Measurements from ENCODE around the gene LGALS14. TPM values are rescaled to one million over a fixed set of nuclear protein-coding genes. Genes with fewer than 3 reads are reported as not detected.

Gene LGALS14
- polyA plus RNA-seq, 3 donors = not detected

DNA sequence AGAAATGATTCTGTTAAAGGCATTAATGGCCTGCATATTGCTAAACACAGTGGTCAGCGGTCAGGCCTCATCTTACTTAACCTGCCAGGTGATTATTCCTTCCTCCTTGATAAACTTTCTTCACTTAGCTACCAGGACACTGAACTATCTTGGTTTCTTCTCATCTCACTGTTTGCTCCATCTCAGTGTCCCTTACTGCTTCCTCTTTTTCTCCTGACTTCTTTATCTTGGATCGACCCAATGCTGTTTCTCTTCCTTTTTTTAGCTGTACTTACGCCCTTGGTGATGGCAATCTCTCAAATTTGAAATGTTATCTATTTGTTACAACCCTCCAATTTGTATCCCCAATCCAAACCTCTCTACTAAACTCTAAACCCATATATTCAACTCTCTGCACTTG lies 41.4 kb downstream of the LGALS14 start:
- Mint-ChIP-seq H3K27me3 (ENCODE audit: low read depth in 3 of 3) (peaks cover 4 to 19% (median 8%) of the 10 kb centered on the region in 3 donors), H3K4me3 (no peak overlapping the region), H3K9me3 (no peaks in the 10 kb centered on the region), H3K4me1 (peaks cover 6% of the 10 kb centered on the region), H3K27ac (no peak overlapping the region), H3K36me3 (no peaks in the 10 kb centered on the region)
- no peaks in the 10 kb centered on the region for H3K79me2 ChIP-seq (ENCODE audit: insufficient read depth, low read length)
- WGBS (ENCODE audit: insufficient coverage) = 11% methylated on average over 3 of the region's 3 CpGs
- no peak overlapping the region for H2AFZ ChIP-seq (ENCODE audit: insufficient read depth, low read depth, low read length, poor library complexity, severe bottlenecking)
- H3K4me1 ChIP-seq (ENCODE audit: control insufficient read depth in 1 of 2, insufficient read depth in 2 of 2, low read length in 2 of 2) = no peaks in the 10 kb centered on the region
- peak; percentile 6 to 28 (median 13) for DNase-seq
- H3K4me2 ChIP-seq (replicated peaks; ENCODE audit: extremely low read depth, low read length, poor library complexity, severe bottlenecking) = no peak overlapping the region
- H3K27me3 ChIP-seq (ENCODE audit: control insufficient read depth in 2 of 2, insufficient read depth in 2 of 2, low read length in 2 of 2) = no peaks in the 10 kb centered on the region
- no peaks in the 10 kb centered on the region for H3K9me3 ChIP-seq (replicated peaks in 1 of 2; ENCODE audit: control insufficient read depth in 1 of 2, insufficient read depth in 1 of 2, low read length in 2 of 2)
- H3K9ac ChIP-seq (ENCODE audit: insufficient read depth, low read length, poor library complexity, severe bottlenecking) = no peak overlapping the region
- no peak overlapping the region for H3K27ac ChIP-seq (ENCODE audit: low read depth in 1 of 2, low read length in 2 of 2)
- TF ChIP-seq, protein P1, sequence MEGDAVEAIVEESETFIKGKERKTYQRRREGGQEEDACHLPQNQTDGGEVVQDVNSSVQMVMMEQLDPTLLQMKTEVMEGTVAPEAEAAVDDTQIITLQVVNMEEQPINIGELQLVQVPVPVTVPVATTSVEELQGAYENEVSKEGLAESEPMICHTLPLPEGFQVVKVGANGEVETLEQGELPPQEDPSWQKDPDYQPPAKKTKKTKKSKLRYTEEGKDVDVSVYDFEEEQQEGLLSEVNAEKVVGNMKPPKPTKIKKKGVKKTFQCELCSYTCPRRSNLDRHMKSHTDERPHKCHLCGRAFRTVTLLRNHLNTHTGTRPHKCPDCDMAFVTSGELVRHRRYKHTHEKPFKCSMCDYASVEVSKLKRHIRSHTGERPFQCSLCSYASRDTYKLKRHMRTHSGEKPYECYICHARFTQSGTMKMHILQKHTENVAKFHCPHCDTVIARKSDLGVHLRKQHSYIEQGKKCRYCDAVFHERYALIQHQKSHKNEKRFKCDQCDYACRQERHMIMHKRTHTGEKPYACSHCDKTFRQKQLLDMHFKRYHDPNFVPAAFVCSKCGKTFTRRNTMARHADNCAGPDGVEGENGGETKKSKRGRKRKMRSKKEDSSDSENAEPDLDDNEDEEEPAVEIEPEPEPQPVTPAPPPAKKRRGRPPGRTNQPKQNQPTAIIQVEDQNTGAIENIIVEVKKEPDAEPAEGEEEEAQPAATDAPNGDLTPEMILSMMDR (IDR thresholded peaks at IDR 0.05) = no peak
- H3K36me3 ChIP-seq (replicated peaks in 1 of 2; ENCODE audit: control insufficient read depth in 1 of 2, insufficient read depth in 2 of 2, low read length in 2 of 2) = no peaks in the 10 kb centered on the region
- intact Hi-C loops (cut with micrococcal nuclease) = no loop called here
- no peaks in the 10 kb centered on the region for H4K20me1 ChIP-seq (ENCODE audit: insufficient read depth, low read length)
- no peak overlapping the region for H3K4me3 ChIP-seq (replicated peaks in 1 of 3; ENCODE audit: low read depth in 2 of 3, low read length in 3 of 3)

- H3K27ac ChIP-seq (ENCODE audit: low read depth in 1 of 2, low read length in 2 of 2) = no peak overlapping the region
- Mint-ChIP-seq H3K27me3 (ENCODE audit: low read depth in 3 of 3) (peaks cover 2 to 15% (median 10%) of the 10 kb centered on the region in 3 donors), H3K4me3 (no peak overlapping the region), H3K36me3 (no peaks in the 10 kb centered on the region), H3K9me3 (no peaks in the 10 kb centered on the region), H3K27ac (no peak overlapping the region), H3K4me1 (peaks cover 6% of the 10 kb centered on the region)
- no peaks in the 10 kb centered on the region for H3K36me3 ChIP-seq (replicated peaks in 1 of 2; ENCODE audit: control insufficient read depth in 1 of 2, insufficient read depth in 2 of 2, low read length in 2 of 2)
- TF ChIP-seq, protein P1 (IDR thresholded peaks at IDR 0.05) = no peak
- no peaks in the 10 kb centered on the region for H3K9me3 ChIP-seq (replicated peaks in 1 of 2; ENCODE audit: control insufficient read depth in 1 of 2, insufficient read depth in 1 of 2, low read length in 2 of 2)
- no peaks in the 10 kb centered on the region for H3K27me3 ChIP-seq (ENCODE audit: control insufficient read depth in 2 of 2, insufficient read depth in 2 of 2, low read length in 2 of 2)
- no peaks in the 10 kb centered on the region for H3K4me1 ChIP-seq (ENCODE audit: control insufficient read depth in 1 of 2, insufficient read depth in 2 of 2, low read length in 2 of 2)
- intact Hi-C loops (cut with micrococcal nuclease) = no loop called here
- no peaks in the 10 kb centered on the region for H3K79me2 ChIP-seq (ENCODE audit: insufficient read depth, low read length)
- DNase-seq = no peak
- no peak overlapping the region for H3K4me2 ChIP-seq (replicated peaks; ENCODE audit: extremely low read depth, low read length, poor library complexity, severe bottlenecking)
- no peak overlapping the region for H3K9ac ChIP-seq (ENCODE audit: insufficient read depth, low read length, poor library complexity, severe bottlenecking)
- no peak overlapping the region for H3K4me3 ChIP-seq (replicated peaks in 1 of 3; ENCODE audit: low read depth in 2 of 3, low read length in 3 of 3)
- no peaks in the 10 kb centered on the region for H4K20me1 ChIP-seq (ENCODE audit: insufficient read depth, low read length)
- no peak overlapping the region for H2AFZ ChIP-seq (ENCODE audit: insufficient read depth, low read depth, low read length, poor library complexity, severe bottlenecking)
- WGBS (ENCODE audit: insufficient coverage) = 68% methylated on average over 2 of the region's 4 CpGs
These were observed 42.7 kb downstream of the LGALS14 start for GRCh38 chr19:39746836-39747529.
